Lower lobe of right lung (tissue), 2 donors: Measurements from ENCODE around the gene ADAMTS4. TPM values are rescaled to one million over a fixed set of nuclear protein-coding genes. Genes with fewer than 3 reads are reported as not detected.
A peak's percentile ranks its signal among the peaks of the same experiment; 100 is the strongest.
"Not testable (repeated sequence)": the region's sequence is repeated elsewhere in the genome, so short reads cannot be mapped to it uniquely, and the experiment has no call there.

ENCODE experiments used
- ATAC-seq, 2 donors: fragments of 200-7000 bp; cut with Tn5 transposase; one replicate each; pipeline ENCODE4 v1.9.1; 2020 to 2022; ENCODE audit warnings: mild to moderate bottlenecking in 2 of 2, moderate library complexity in 2 of 2
- DNase-seq: peaks from one replicate; pipeline ENCODE4 v3.0.0-alpha.2; 2020
- H3K27ac ChIP-seq: fragments of 200-600 bp; one replicate; pipeline ENCODE4 v1.8.0; 2022
- H3K27me3 ChIP-seq: fragments of 200-600 bp; one replicate; pipeline ENCODE4 v1.8.0; 2022; ENCODE audit warnings: low read depth
- H3K36me3 ChIP-seq: fragments of 200-600 bp; one replicate; pipeline ENCODE4 v1.8.0; 2022; ENCODE audit warnings: mild to moderate bottlenecking
- H3K4me1 ChIP-seq: fragments of 200-600 bp; one replicate; pipeline ENCODE4 v1.8.0; 2022
- H3K4me3 ChIP-seq: fragments of 200-600 bp; one replicate; pipeline ENCODE4 v1.8.0; 2022; ENCODE audit warnings: mild to moderate bottlenecking
- H3K9me3 ChIP-seq: fragments of 200-600 bp; one replicate; pipeline ENCODE4 v1.8.0; 2022
- intact Hi-C: fragments of 100-400 bp; cut with DNase I; formaldehyde crosslinking; loops from one replicate; pipeline ENCODE4 v1.11.0; 2022
- total RNA-seq: library from RNA; stranded (reverse); fragmentation: NEBNext Ultra II Directional; extraction: Animal tissue kit (Norgen Biotek cat#: 25700); gene quantifications from one replicate; pipeline ENCODE4 v1.2.1, GENCODE V29; 2021
- TF ChIP-seq, protein P1 (sequence below): fragments of 200-600 bp; IDR thresholded peaks from one replicate; pipeline ENCODE4 v1.8.0; 2022; ENCODE audit warnings: antibody characterized with exemption, mild to moderate bottlenecking
- donor health status: DM: no; HTN: yes; CAD: no; lungs with severe emphysema.

ADAMTS4 gene
- total RNA-seq, 1 donor from 2014 or later: 1.4 TPM

DNA sequence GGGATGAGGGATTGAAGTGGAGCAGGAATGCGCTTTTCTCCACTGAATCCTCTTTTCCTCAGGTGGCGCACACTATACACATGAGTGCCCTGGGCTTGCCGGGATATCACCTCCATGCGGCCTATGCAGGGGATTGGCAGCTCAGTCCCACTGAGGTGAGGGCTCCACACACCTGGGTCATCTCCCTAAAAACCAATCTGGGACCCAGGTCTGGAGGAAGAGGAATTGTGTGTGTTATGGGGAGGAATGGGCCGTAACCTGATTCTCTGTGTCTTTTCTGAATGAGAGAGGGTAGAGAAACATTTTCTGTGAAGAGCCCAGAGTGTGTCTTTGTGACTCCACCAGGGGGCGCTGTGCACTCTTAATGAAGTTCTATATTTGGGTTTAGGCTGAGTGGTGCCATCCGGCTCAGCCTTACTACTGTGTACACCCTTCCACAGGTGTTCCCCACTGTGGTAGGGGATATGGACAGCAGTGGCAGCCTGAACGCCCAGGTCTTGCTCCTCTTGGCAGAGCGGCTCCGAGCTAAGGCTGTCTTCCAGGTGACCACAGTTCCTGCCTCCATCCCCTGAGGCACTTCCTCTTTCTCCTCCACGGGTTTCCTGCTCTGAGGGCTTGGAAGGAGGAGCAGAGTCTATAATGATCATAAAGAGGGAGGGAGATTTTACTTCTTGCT, 28.5 kb upstream of the ADAMTS4 start:
- Histone ChIP-seq H3K9me3 (no peaks in the 10 kb centered on the region), H3K4me1 (peaks cover 26% of the 10 kb centered on the region), H3K36me3 (peaks cover 20% of the 10 kb centered on the region), H3K4me3 (peak overlapping the region; percentile 70), H3K27me3 (no peaks in the 10 kb centered on the region), H3K27ac (peak overlapping the region; percentile 56)
- TF ChIP-seq, protein P1, sequence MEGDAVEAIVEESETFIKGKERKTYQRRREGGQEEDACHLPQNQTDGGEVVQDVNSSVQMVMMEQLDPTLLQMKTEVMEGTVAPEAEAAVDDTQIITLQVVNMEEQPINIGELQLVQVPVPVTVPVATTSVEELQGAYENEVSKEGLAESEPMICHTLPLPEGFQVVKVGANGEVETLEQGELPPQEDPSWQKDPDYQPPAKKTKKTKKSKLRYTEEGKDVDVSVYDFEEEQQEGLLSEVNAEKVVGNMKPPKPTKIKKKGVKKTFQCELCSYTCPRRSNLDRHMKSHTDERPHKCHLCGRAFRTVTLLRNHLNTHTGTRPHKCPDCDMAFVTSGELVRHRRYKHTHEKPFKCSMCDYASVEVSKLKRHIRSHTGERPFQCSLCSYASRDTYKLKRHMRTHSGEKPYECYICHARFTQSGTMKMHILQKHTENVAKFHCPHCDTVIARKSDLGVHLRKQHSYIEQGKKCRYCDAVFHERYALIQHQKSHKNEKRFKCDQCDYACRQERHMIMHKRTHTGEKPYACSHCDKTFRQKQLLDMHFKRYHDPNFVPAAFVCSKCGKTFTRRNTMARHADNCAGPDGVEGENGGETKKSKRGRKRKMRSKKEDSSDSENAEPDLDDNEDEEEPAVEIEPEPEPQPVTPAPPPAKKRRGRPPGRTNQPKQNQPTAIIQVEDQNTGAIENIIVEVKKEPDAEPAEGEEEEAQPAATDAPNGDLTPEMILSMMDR: peak; percentile 92
- intact Hi-C loops: no loop called here
- DNase-seq: peak; percentile 86
- peak; percentile 74 to 77 for ATAC-seq

- H3K9me3 ChIP-seq: no peaks in the 10 kb centered on the region
- H3K4me1 ChIP-seq: peaks cover 26% of the 10 kb centered on the region
- DNase-seq (no peak), ATAC-seq (no peak)
- H3K27me3 ChIP-seq: no peaks in the 10 kb centered on the region
- no peak overlapping the region for H3K27ac ChIP-seq
- peak overlapping the region; percentile 70 for H3K4me3 ChIP-seq
- intact Hi-C loops: no loop called here
- peaks cover 20% of the 10 kb centered on the region for H3K36me3 ChIP-seq
- TF ChIP-seq, protein P1: no peak
Measured at GRCh38 chr1:161226759-161227158, 27.9 kb upstream of the ADAMTS4 start.

- Histone ChIP-seq H3K27me3 (no peaks in the 10 kb centered on the region), H3K4me3 (peak overlapping the region; percentile 70), H3K27ac (peak overlapping the region; percentile 68), H3K4me1 (peaks cover 26% of the 10 kb centered on the region), H3K9me3 (no peaks in the 10 kb centered on the region), H3K36me3 (peaks cover 20% of the 10 kb centered on the region)
- DNase-seq (no peak), ATAC-seq (no peak)
- intact Hi-C loops: no loop called here
- TF ChIP-seq, protein P1: no peak
Measured at GRCh38 chr1:161226320-161226711, 27.5 kb upstream of the ADAMTS4 start.

DNA sequence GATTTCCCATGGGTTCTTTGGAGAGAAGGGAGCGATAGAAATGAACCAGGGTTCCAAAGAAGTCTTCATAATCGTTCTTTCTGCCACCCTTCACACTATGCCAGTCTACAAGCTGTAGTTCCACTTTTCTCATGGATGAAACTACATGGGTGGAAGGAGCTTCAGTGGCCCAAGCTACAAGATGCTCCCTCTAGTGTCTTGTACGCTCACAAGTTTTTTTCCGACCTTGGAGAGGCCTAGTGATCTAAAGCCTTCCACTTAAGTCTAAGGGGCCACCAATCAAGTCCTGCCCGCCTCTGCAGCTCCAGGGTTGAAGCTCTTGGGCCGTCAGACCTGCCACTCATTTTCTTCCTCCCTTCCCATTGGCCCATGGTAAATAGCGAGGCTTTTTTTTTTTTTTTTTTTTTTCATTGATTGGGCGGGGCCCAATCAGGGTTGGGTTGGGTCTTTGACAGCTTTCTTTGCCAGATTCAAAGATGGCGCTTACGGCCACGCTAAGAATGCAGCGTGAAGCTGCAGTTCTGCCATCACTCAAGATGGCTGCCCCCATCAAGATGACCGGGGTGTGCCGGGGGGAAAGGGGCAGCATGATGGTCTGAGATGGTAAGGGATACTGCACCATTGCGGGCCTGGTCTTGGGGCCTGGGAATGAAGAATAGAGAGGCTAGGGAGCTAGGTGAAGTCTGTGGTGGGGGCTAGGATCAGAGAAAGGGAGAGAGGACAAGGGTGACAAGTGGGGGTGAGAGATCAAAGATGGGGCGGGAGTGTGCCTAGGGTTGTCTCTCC, 26.9 kb upstream of the ADAMTS4 start, which contains the start of gene TOMM40L:
TSS of gene TOMM40L (plus strand) at position 527 of the 786 bp plus-strand sequence. CDS start 430 bp downstream, outside the sequence.
- peaks cover 26% of the 10 kb centered on the region for H3K4me1 ChIP-seq
- peak; percentile 95 to 97 for ATAC-seq
- peaks cover 20% of the 10 kb centered on the region for H3K36me3 ChIP-seq
- H3K9me3 ChIP-seq: no peaks in the 10 kb centered on the region
- H3K27ac ChIP-seq: peak within 1 kb of the TSS; percentile 68
- H3K4me3 ChIP-seq: peak within 1 kb of the TSS; percentile 70
- no peaks in the 10 kb centered on the region for H3K27me3 ChIP-seq
- intact Hi-C loops: no loop called here
- TF ChIP-seq, protein P1: peak; percentile 56
- DNase-seq: peak; percentile 93

DNA sequence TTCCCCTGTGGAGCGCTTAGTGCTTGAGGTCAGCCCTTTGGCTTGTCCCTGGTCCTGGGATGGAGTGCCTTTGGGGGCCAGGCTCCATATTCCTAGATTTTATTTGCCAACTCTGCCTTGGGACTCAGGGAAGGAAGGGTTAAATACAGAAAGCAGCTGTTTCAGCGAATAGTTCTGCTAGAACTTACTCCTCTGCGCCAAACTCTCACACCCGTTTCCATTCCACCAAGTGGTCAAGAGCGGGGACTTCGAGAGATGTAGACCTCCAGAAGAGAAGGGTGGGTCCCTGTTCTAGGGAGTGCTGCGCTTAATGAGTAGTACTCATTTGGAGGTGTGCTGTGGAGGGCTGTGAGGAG, 26.3 kb upstream of the ADAMTS4 start:
- no peak for ATAC-seq
- no peaks in the 10 kb centered on the region for H3K9me3 ChIP-seq
- peaks cover 26% of the 10 kb centered on the region for H3K4me1 ChIP-seq
- H3K36me3 ChIP-seq: peaks cover 20% of the 10 kb centered on the region
- H3K27me3 ChIP-seq: no peaks in the 10 kb centered on the region
- TF ChIP-seq, protein P1: no peak
- intact Hi-C loops: no loop called here
- DNase-seq: no peak
- no peak overlapping the region for H3K4me3 ChIP-seq
- H3K27ac ChIP-seq: peak overlapping the region; percentile 61

DNA sequence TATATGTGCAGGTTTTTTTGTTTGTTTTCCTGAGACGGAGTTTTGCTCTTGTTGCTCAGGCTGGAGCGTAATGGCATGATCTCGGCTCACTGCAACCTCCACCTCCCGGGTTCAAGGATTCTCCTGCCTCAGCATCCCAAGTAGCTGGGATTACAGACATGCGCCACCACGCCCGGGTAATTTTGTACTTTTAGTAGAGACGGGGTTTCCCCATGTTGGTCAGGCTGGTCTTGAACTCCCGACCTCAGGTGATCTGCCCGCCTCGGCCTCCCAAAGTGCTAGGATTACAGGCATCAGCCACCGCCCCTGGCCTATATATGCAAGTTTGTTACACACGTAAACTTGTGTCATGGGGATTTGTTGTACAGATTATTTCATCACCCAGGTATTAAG, 25.8 kb upstream of the ADAMTS4 start:
- H3K27me3 ChIP-seq, H3K9me3 ChIP-seq, intact Hi-C loops, H3K27ac ChIP-seq, DNase-seq, ATAC-seq, H3K4me3 ChIP-seq: not testable (repeated sequence)
- Histone ChIP-seq H3K36me3 (peaks cover 15% of the 10 kb centered on the region), H3K4me1 (peaks cover 26% of the 10 kb centered on the region)
